B cell (primary cell): ENCODE results near the gene SDR42E1. TPM values are rescaled to one million over a fixed set of nuclear protein-coding genes. Genes with fewer than 3 reads are reported as not detected.

Experiments used
- ATAC-seq: fragments of 200-7000 bp; cut with Tn5 transposase; one replicate; pipeline ENCODE4 v1.10.0; 2021; ENCODE audit warnings: low read depth, mild to moderate bottlenecking, moderate number of reproducible peaks, moderate library complexity
- CTCF ChIA-PET: fragments of 350-600 bp; sonication (Branson Sonifier 250); formaldehyde crosslinking; loops from one replicate; lab custom pipeline; 2021; ENCODE audit warnings: antibody characterized with exemption, inconsistent platforms; lab: Charles Lee
- POLR2A ChIA-PET: fragments of 350-600 bp; sonication (Branson Sonifier 250); formaldehyde crosslinking; loops from one replicate; lab custom pipeline; 2021; ENCODE audit warnings: antibody characterized with exemption; lab: Charles Lee
- DNase-seq: peaks from one replicate; pipeline ENCODE4 v3.0.0; 2013
- H2AFZ ChIP-seq: 2 replicates; pipeline ENCODE4 v1.6.1; 2012; ENCODE audit warnings: mild to moderate bottlenecking, low read depth, low read length; ENCODE audit not compliant: insufficient read depth, poor library complexity, severe bottlenecking
- H3K27ac ChIP-seq, 2 donors: 1 replicate in 1 of 2; 2 replicates in 1 of 2; pipeline ENCODE4 v1.5.1; 2012 to 2013; ENCODE audit warnings: low read length in 2 of 2, mild to moderate bottlenecking in 2 of 2, moderate library complexity in 1 of 2
- H3K27me3 ChIP-seq, 4 experiments: fragments of 200-600 bp in 1 of 4; sonication (generic) in 1 of 4; replicated peaks in 1 of 4; 1 replicate in 2 of 4; 2 replicates in 2 of 4; pipeline versions ENCODE4 v1.6.1 to v1.7.0; 2013 to 2016; ENCODE audit warnings: low read length in 3 of 4, mild to moderate bottlenecking in 2 of 4, mixed read lengths in 1 of 4, moderate library complexity in 1 of 4; ENCODE audit not compliant: insufficient read depth in 4 of 4, control insufficient read depth in 3 of 4; ENCODE audit errors: control extremely low read depth in 1 of 4
- H3K36me3 ChIP-seq, 2 experiments: replicated peaks in 1 of 2; 1 replicate in 1 of 2; 2 replicates in 1 of 2; pipeline versions ENCODE4 v1.6.1 to v1.7.1; 2013; ENCODE audit warnings: low read length in 1 of 2; ENCODE audit not compliant: insufficient read depth in 2 of 2, control insufficient read depth in 1 of 2; ENCODE audit errors: control extremely low read depth in 1 of 2, extremely low read depth in 1 of 2
- H3K4me1 ChIP-seq, 2 donors: fragments of 200-600 bp in 1 of 2; sonication (generic) in 1 of 2; 1 replicate in 1 of 2; 2 replicates in 1 of 2; pipeline versions ENCODE4 v1.5.1 to v1.6.1; 2013 to 2017; ENCODE audit warnings: low read length in 2 of 2; ENCODE audit not compliant: control insufficient read depth in 2 of 2, insufficient read depth in 2 of 2
- H3K4me2 ChIP-seq: replicated peaks from 2 replicates; pipeline ENCODE3; 2012; ENCODE audit warnings: mild to moderate bottlenecking, low read depth, low read length; ENCODE audit not compliant: poor library complexity, severe bottlenecking
- H3K4me3 ChIP-seq, 5 experiments: fragments of 200-600 bp in 1 of 5; sonication (generic) in 1 of 5; 1 replicate in 3 of 5; 2 replicates in 2 of 5; pipeline versions ENCODE4 v1.5.1 to v1.7.0; 2011 to 2016; ENCODE audit warnings: low read length in 4 of 5, mild to moderate bottlenecking in 4 of 5, low read depth in 2 of 5, control low read depth in 1 of 5, moderate library complexity in 1 of 5; ENCODE audit not compliant: insufficient read depth in 1 of 5; ENCODE audit errors: control extremely low read depth in 1 of 5, extremely low read depth in 1 of 5
- H3K79me2 ChIP-seq: fragments of 200-600 bp; sonication (generic); one replicate; pipeline ENCODE4 v1.6.0; 2016; ENCODE audit warnings: low read length; ENCODE audit not compliant: control insufficient read depth, insufficient read depth
- H3K9ac ChIP-seq: fragments of 200-600 bp; sonication (generic); 2 replicates; pipeline ENCODE4 v1.6.1; 2017; ENCODE audit warnings: mild to moderate bottlenecking, low read length, moderate library complexity
- H3K9me3 ChIP-seq, 3 donors: one replicate each; pipeline versions ENCODE4 v1.6.1 to v1.7.1; 2013; ENCODE audit warnings: low read length in 2 of 3; ENCODE audit not compliant: control insufficient read depth in 2 of 3, insufficient read depth in 1 of 3; ENCODE audit errors: control extremely low read depth in 1 of 3
- H4K20me1 ChIP-seq: 2 replicates; pipeline ENCODE4 v1.6.0; 2012; ENCODE audit warnings: mild to moderate bottlenecking, low read length; ENCODE audit not compliant: insufficient read depth, control insufficient read depth, poor library complexity, severe bottlenecking
- H3K27ac Mint-ChIP-seq: one replicate; pipeline ENCODE4 v1.8.0; 2021; ENCODE audit warnings: mixed read lengths
- H3K27me3 Mint-ChIP-seq: one replicate; pipeline ENCODE4 v1.8.0; 2021; ENCODE audit warnings: mixed read lengths
- H3K4me1 Mint-ChIP-seq: one replicate; pipeline ENCODE4 v1.8.0; 2021; ENCODE audit warnings: mixed read lengths
- H3K4me3 Mint-ChIP-seq: one replicate; pipeline ENCODE4 v1.8.0; 2021; ENCODE audit warnings: mixed read lengths
- H3K9me3 Mint-ChIP-seq: one replicate; pipeline ENCODE4 v1.8.0; 2022; ENCODE audit warnings: mixed read lengths; ENCODE audit not compliant: insufficient read depth
- EZH2 ChIP-seq: IDR thresholded peaks from 2 replicates; pipeline ENCODE4 v1.6.1; 2012; ENCODE audit warnings: borderline replicate concordance, low read depth, mild to moderate bottlenecking, moderate library complexity, low read length; ENCODE audit not compliant: insufficient read depth, poor library complexity, severe bottlenecking
- whole genome bisulfite sequencing: methylation state at CpG from one replicate; pipeline ENCODE4 v1.1.5; 2013; ENCODE audit warnings: missing lambda C conversion rate; ENCODE audit not compliant: insufficient coverage; 5-methylcytosine and 5-hydroxymethylcytosine counted together
- intact Hi-C: fragments of 100-400 bp; cut with micrococcal nuclease; formaldehyde crosslinking; loops from one replicate; pipeline ENCODE4 v1.10.0; 2022
- polyA plus RNA-seq: library from polyadenylated mRNA; depleted of rRNA; stranded (reverse); fragments of >200 nt; gene quantifications from 2 replicates; pipeline ENCODE4 v1.2.3, GENCODE V29; 2012
- total RNA-seq, 2 donors: library from RNA; stranded (reverse); fragments of 120-200 nt in 1 of 2; gene quantifications; 1 replicate in 1 of 2; 2 replicates in 1 of 2; pipeline versions ENCODE4 v1.2.3 to v1.2.4, GENCODE V29; 2013 to 2022
- TF ChIP-seq, protein P1 (sequence below): fragments of 200-600 bp; IDR thresholded peaks from one replicate; pipeline ENCODE4 v1.8.0; 2022; ENCODE audit warnings: antibody characterized with exemption, mild to moderate bottlenecking

Gene SDR42E1
- total and polyA plus RNA-seq, 2 donors (not counting 1 experiment from before 2014, with no cell fraction given), result 2.1 to 6.9 TPM

DNA sequence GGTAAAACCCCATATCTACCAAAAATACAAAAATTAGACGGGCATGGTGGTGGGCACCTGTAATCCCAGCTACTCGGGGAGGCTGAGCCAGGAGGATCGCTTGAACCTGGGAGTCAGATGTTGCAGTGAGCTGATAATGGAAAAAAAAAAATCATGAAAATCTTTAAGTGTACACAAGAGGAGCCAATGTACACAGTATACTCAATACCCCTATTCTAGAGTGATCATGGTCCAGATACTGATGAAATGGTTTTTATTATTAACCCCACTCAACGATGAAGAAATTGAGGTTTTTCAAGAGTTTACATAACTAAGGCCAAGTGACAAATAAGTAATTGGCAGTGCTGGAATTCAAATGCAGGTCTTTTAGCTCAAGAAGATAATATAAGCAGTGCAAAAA lies 35.3 kb upstream of the SDR42E1 start:
- Histone ChIP-seq H2AFZ (no peak overlapping the region), H3K4me3 (no peak overlapping the region), H3K27me3 (peaks cover 0 to 16% (median 0%) of the 10 kb centered on the region in 4 experiments), H3K4me2 (no peak overlapping the region), H4K20me1 (no peaks in the 10 kb centered on the region), H3K27ac (no peak overlapping the region), H3K9me3 (no peaks in the 10 kb centered on the region), H3K9ac (no peak overlapping the region), H3K36me3 (no peaks in the 10 kb centered on the region), H3K79me2 (no peaks in the 10 kb centered on the region), H3K4me1 (no peaks in the 10 kb centered on the region)
- Mint-ChIP-seq H3K27me3 (peaks cover 47% of the 10 kb centered on the region), H3K4me3 (no peak overlapping the region), H3K4me1 (no peaks in the 10 kb centered on the region), H3K27ac (no peak overlapping the region), H3K9me3 (no peaks in the 10 kb centered on the region)
- ChIA-PET POLR2A (no interaction called here), CTCF (interaction anchor here (0.6 kb wide), 1 partner anchor 965 kb away, joined by 4 read pairs; no protein-coding TSS in a partner anchor)
- DNase-seq, result no peak
- no peak for TF ChIP-seq EZH2
- TF ChIP-seq, protein P1, sequence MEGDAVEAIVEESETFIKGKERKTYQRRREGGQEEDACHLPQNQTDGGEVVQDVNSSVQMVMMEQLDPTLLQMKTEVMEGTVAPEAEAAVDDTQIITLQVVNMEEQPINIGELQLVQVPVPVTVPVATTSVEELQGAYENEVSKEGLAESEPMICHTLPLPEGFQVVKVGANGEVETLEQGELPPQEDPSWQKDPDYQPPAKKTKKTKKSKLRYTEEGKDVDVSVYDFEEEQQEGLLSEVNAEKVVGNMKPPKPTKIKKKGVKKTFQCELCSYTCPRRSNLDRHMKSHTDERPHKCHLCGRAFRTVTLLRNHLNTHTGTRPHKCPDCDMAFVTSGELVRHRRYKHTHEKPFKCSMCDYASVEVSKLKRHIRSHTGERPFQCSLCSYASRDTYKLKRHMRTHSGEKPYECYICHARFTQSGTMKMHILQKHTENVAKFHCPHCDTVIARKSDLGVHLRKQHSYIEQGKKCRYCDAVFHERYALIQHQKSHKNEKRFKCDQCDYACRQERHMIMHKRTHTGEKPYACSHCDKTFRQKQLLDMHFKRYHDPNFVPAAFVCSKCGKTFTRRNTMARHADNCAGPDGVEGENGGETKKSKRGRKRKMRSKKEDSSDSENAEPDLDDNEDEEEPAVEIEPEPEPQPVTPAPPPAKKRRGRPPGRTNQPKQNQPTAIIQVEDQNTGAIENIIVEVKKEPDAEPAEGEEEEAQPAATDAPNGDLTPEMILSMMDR, result no peak
- no peak for ATAC-seq
- intact Hi-C loops, result no loop called here
- no CpG with 5 or more reads among the region's 4 CpGs for WGBS

DNA sequence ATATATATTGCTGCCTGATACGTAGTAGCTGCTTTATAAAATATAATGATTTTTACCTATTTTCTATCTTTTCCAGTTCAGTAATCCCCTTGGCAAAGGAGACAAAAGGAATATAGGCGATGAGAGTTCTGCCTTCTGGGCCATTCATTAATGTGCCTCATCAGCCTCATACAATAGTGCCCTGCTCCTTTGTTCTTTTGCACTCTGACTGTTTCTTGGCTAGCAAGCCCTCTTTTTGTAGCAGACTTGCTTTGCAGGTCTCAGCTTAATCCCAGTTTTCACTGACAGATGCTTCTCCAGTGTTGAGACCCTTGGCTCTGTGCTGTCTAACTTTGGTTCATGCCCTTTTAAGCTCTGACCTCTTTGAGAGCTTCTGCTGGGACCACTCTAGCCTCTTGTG lies 34.2 kb upstream of the SDR42E1 start:
- CTCF ChIA-PET, result no interaction called here
- Histone ChIP-seq H4K20me1 (no peaks in the 10 kb centered on the region), H3K9me3 (no peaks in the 10 kb centered on the region), H3K27ac (no peak overlapping the region), H3K4me1 (no peaks in the 10 kb centered on the region), H3K9ac (no peak overlapping the region), H2AFZ (no peak overlapping the region), H3K4me3 (no peak overlapping the region), H3K79me2 (no peaks in the 10 kb centered on the region), H3K36me3 (no peaks in the 10 kb centered on the region), H3K4me2 (no peak overlapping the region), H3K27me3 (peaks cover 0 to 16% (median 0%) of the 10 kb centered on the region in 4 experiments)
- DNase-seq (no peak), ATAC-seq (no peak)
- Mint-ChIP-seq H3K9me3 (no peaks in the 10 kb centered on the region), H3K27ac (no peak overlapping the region), H3K4me3 (no peak overlapping the region), H3K4me1 (no peaks in the 10 kb centered on the region), H3K27me3 (peaks cover 43% of the 10 kb centered on the region)
- no CpG with 5 or more reads among the region's 2 CpGs for WGBS
- intact Hi-C loops, result no loop called here
- TF ChIP-seq, protein P1, result no peak
- no peak for TF ChIP-seq EZH2
- POLR2A ChIA-PET, result no interaction called here
